HL-60/S4 treated with retinoic acid at 250 ng/mL for 4 days and 3 days (cell line): ENCODE data around the gene OPHN1.

Experiments used
- in situ Hi-C: fragments of 300-500 bp; cut with MboI; formaldehyde crosslinking; loops from 2 replicates; pipeline ENCODE4 v1.7.0; 2022; ENCODE audit warnings: low sequenced_read_pairs

OPHN1 gene

GRCh38 chrX:68256990-68257389 lies 176.3 kb downstream of the OPHN1 start:
- in situ Hi-C loops: no loop called here

GRCh38 chrX:68254738-68255645 lies 178.3 kb downstream of the OPHN1 start:
- in situ Hi-C loops: no loop called here

- in situ Hi-C loops: no loop called here
Measured at GRCh38 chrX:68252664-68253063, 180.6 kb downstream of the OPHN1 start.

GRCh38 chrX:68249903-68250302 lies 183.4 kb downstream of the OPHN1 start:
- in situ Hi-C loops: no loop called here

GRCh38 chrX:68249401-68249831 lies 183.9 kb downstream of the OPHN1 start:
- in situ Hi-C loops: no loop called here

GRCh38 chrX:68238568-68238967 lies 194.7 kb downstream of the OPHN1 start:
- in situ Hi-C loops: no loop called here

- in situ Hi-C loops: no loop called here
Measured at GRCh38 chrX:68234171-68234910, 199.0 kb downstream of the OPHN1 start.

- in situ Hi-C loops: no loop called here
Measured at GRCh38 chrX:68232206-68232605, 201.1 kb downstream of the OPHN1 start.

GRCh38 chrX:68209008-68209407 lies 224.3 kb downstream of the OPHN1 start:
- in situ Hi-C loops: no loop called here

GRCh38 chrX:68204521-68205038 lies 228.7 kb downstream of the OPHN1 start:
- in situ Hi-C loops: no loop called here

- in situ Hi-C loops: no loop called here
Measured at GRCh38 chrX:68203646-68204045, 229.6 kb downstream of the OPHN1 start.

- in situ Hi-C loops: no loop called here
Measured at GRCh38 chrX:68203211-68203610, 230.1 kb downstream of the OPHN1 start.

GRCh38 chrX:68199062-68199848 lies 234.0 kb downstream of the OPHN1 start:
- in situ Hi-C loops: no loop called here

- in situ Hi-C loops: no loop called here
Measured at GRCh38 chrX:68196939-68197791, 236.1 kb downstream of the OPHN1 start.

- in situ Hi-C loops: no loop called here
Measured at GRCh38 chrX:68195561-68195960, 237.7 kb downstream of the OPHN1 start.

GRCh38 chrX:68193786-68194185 lies 239.5 kb downstream of the OPHN1 start:
- in situ Hi-C loops: no loop called here

GRCh38 chrX:68193234-68193633 lies 240.1 kb downstream of the OPHN1 start:
- in situ Hi-C loops: no loop called here

GRCh38 chrX:68190799-68191198 lies 242.5 kb downstream of the OPHN1 start:
- in situ Hi-C loops: no loop called here

GRCh38 chrX:68186552-68187262 lies 246.6 kb downstream of the OPHN1 start:
- in situ Hi-C loops: no loop called here
